ENCODE measurements around the gene KDM4C.

Gene KDM4C

DNA sequence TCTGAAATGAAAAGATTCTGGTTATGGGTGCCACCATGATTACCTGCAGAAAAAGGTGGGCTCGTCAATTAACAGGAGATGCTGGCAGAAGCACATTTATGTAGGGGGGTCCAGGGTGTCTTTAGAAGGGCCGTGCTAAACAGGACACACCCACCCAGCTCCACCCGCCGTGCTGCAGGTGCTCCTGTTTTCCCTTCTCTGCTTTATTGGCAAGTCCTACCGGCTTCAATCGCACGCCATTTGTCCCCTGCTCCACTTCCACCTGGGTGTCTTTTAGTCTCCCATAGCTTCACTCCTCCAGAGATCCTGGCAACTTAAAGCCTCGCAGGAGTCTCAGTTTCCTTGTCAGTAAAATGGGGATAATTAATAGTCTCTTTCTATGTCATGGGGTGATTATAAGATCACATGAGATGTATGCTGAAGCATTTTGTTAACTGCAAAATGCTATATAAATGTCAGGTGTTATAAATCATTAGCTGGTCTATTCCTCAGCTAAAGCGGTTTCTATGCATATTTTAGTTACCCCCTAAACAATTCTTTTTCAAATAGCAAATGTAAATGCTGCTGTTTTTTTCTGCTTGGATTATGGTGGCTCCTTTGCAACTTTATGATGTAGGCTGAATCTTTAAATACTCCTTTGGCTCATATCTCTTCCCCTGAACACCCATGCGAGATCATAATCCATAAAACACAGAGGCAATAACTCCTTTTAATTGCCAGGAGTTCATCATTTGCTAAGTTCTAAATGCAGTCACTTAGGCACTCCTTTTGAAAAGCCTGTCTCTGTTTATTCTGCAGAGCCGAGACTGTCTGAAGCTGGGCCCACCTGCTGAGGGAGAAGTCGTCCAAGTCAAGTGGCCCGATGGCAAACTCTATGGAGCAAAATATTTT is 406.9 kb downstream of the KDM4C start:
- Histone ChIP-seq H3K4me3 (ENCODE audit: low read length in 2 of 2) (no peak overlapping the region), H3K36me3 (ENCODE audit: control insufficient read depth in 2 of 2, insufficient read depth in 2 of 2, low read length in 2 of 2) (peaks cover 5% of the 10 kb centered on the region in 2 donors), H3K27ac (ENCODE audit: low read length) (no peak overlapping the region)

DNA sequence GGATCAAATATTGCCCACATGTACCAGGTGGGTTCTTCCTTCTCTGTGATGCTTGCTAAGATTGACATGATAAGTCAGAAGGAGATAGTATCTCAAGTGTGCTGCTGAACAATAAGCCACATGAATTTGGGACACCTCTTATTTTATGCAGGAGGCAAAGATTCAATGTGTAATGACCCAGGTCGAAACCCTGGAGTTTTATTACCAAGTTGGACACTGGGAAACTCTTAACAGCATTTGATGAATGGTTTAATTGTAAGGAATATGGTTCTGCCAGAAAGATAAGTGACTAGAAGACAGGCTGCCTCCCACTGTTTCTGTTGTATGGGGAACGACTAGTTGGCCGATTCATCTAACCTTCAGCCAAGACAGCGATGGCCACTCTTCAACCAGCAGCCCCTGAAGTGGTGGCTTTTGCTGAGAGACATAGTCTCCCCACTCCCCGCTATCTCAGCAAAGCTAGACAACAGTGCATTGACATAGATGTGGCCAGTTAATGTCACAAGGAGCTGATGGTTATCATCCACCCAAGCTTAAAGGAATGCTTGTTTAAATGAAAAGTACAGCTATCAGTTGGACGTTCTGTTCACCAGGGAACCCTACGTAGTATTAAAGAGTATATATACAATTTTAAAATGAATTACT is 407.7 kb downstream of the KDM4C start:
- no peaks in the 10 kb centered on the region for H3K27me3 ChIP-seq (ENCODE audit: control insufficient read depth in 1 of 2, insufficient read depth in 2 of 2, low read length in 2 of 2)

More for the DNA sequence above, 406.9 kb downstream of the KDM4C start:
- H3K9ac ChIP-seq (ENCODE audit: low read length in 2 of 2), result no peak overlapping the region
- no peaks in the 10 kb centered on the region for H3K9me3 ChIP-seq (ENCODE audit: control insufficient read depth in 2 of 2, low read length in 2 of 2)
- no peaks in the 10 kb centered on the region for H3K4me1 ChIP-seq (ENCODE audit: control insufficient read depth, insufficient read depth, low read length)
- no peaks in the 10 kb centered on the region for H3K27me3 ChIP-seq (ENCODE audit: control insufficient read depth in 1 of 2, insufficient read depth in 2 of 2, low read length in 2 of 2)

DNA sequence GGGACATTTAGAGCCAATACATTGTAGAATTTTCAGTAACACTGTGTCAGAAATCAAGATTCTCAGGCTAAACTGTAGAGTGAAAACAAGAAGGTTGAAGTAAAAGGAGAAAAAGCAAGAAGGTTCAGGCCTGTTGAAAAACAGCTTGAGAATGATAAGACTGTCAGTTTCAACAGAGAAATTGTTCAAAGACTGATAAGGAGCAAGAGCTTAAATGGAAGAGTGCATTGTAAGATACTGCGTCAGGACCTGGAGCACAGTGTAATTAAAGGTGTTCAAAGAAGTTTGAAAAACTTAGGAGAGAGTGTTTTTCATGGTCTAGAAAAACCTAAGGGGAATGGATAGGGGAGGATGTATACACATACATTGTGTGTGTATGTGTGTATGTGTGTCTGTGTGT is 408.3 kb downstream of the KDM4C start:
- H3K4me1 ChIP-seq (ENCODE audit: control insufficient read depth, insufficient read depth, low read length), result no peaks in the 10 kb centered on the region
- no peak overlapping the region for H3K9ac ChIP-seq (ENCODE audit: low read length in 2 of 2)
- H3K27ac ChIP-seq (ENCODE audit: low read length), result no peak overlapping the region
- no peak overlapping the region for H3K4me3 ChIP-seq (ENCODE audit: low read length in 2 of 2)
- no peaks in the 10 kb centered on the region for H3K9me3 ChIP-seq (ENCODE audit: control insufficient read depth in 2 of 2, low read length in 2 of 2)
- no peaks in the 10 kb centered on the region for H3K27me3 ChIP-seq (ENCODE audit: control insufficient read depth in 1 of 2, insufficient read depth in 2 of 2, low read length in 2 of 2)
- H3K36me3 ChIP-seq (ENCODE audit: control insufficient read depth in 2 of 2, insufficient read depth in 2 of 2, low read length in 2 of 2), result peaks cover 8 to 10% of the 10 kb centered on the region in 2 donors

More for the DNA sequence above, 407.7 kb downstream of the KDM4C start:
- H3K36me3 ChIP-seq (ENCODE audit: control insufficient read depth in 2 of 2, insufficient read depth in 2 of 2, low read length in 2 of 2), result peaks cover 5 to 10% of the 10 kb centered on the region in 2 donors
- H3K4me1 ChIP-seq (ENCODE audit: control insufficient read depth, insufficient read depth, low read length), result no peaks in the 10 kb centered on the region
- H3K4me3 ChIP-seq (ENCODE audit: low read length in 2 of 2), result no peak overlapping the region
- H3K27ac ChIP-seq (ENCODE audit: low read length), result no peak overlapping the region
- H3K9ac ChIP-seq (ENCODE audit: low read length in 2 of 2), result no peak overlapping the region
- no peaks in the 10 kb centered on the region for H3K9me3 ChIP-seq (ENCODE audit: control insufficient read depth in 2 of 2, low read length in 2 of 2)

DNA sequence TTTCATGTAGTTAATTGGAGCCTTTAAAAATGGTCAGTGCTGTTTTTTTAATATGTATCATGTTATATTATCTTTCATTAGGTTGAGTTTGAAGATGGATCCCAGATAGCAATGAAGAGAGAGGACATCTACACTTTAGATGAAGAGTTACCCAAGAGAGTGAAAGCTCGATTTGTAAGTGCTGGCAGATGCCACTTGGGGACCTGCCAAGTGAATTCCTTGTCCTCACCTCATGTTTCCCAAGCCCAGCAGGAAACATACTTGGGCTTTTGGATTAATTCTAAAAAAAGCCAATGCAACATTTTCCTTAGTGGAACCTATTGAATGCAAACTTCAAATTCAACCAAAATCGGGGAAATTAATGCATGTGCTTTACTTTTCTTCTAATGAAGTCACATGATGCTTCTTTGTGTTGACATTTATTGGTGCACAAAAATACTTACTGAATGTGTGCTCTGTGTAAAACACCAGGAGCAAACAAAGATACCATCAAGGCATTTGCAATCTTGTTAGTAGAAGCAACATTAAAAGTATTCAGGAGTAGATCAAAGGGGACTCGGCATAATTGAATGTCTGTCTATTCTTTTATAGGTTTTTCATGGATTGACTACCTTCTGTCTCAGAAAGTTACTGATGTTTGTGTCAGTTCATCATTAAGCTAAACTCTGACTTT is 412.1 kb downstream of the KDM4C start:
- no peak overlapping the region for H3K9ac ChIP-seq (ENCODE audit: low read length in 2 of 2)
- no peak overlapping the region for H3K4me3 ChIP-seq (ENCODE audit: low read length in 2 of 2)
- no peaks in the 10 kb centered on the region for H3K9me3 ChIP-seq (ENCODE audit: control insufficient read depth in 2 of 2, low read length in 2 of 2)
- no peaks in the 10 kb centered on the region for H3K4me1 ChIP-seq (ENCODE audit: control insufficient read depth, insufficient read depth, low read length)
- no peaks in the 10 kb centered on the region for H3K27me3 ChIP-seq (ENCODE audit: control insufficient read depth in 1 of 2, insufficient read depth in 2 of 2, low read length in 2 of 2)
- no peak overlapping the region for H3K27ac ChIP-seq (ENCODE audit: low read length)
- H3K36me3 ChIP-seq (ENCODE audit: control insufficient read depth in 2 of 2, insufficient read depth in 2 of 2, low read length in 2 of 2), result peaks cover 10% of the 10 kb centered on the region in 2 donors

- peaks cover 5 to 8% of the 10 kb centered on the region in 2 donors for H3K36me3 ChIP-seq (ENCODE audit: control insufficient read depth in 2 of 2, insufficient read depth in 2 of 2, low read length in 2 of 2)
- no peak overlapping the region for H3K9ac ChIP-seq (ENCODE audit: low read length in 2 of 2)
- no peaks in the 10 kb centered on the region for H3K9me3 ChIP-seq (ENCODE audit: control insufficient read depth in 2 of 2, low read length in 2 of 2)
- H3K27me3 ChIP-seq (ENCODE audit: control insufficient read depth in 1 of 2, insufficient read depth in 2 of 2, low read length in 2 of 2), result no peaks in the 10 kb centered on the region
- H3K4me3 ChIP-seq (ENCODE audit: low read length in 2 of 2), result no peak overlapping the region
- H3K27ac ChIP-seq (ENCODE audit: low read length), result no peak overlapping the region
- no peaks in the 10 kb centered on the region for H3K4me1 ChIP-seq (ENCODE audit: control insufficient read depth, insufficient read depth, low read length)
Measured at GRCh38 chr9:7171396-7172153, 413.8 kb downstream of the KDM4C start.

- H3K27me3 ChIP-seq (ENCODE audit: control insufficient read depth in 1 of 2, insufficient read depth in 2 of 2, low read length in 2 of 2), result no peaks in the 10 kb centered on the region
- H3K9me3 ChIP-seq (ENCODE audit: control insufficient read depth in 2 of 2, low read length in 2 of 2), result no peaks in the 10 kb centered on the region
- no peak overlapping the region for H3K4me3 ChIP-seq (ENCODE audit: low read length in 2 of 2)
- H3K36me3 ChIP-seq (ENCODE audit: control insufficient read depth in 2 of 2, insufficient read depth in 2 of 2, low read length in 2 of 2), result peaks cover 5 to 8% of the 10 kb centered on the region in 2 donors
- H3K9ac ChIP-seq (ENCODE audit: low read length in 2 of 2), result no peak overlapping the region
- H3K4me1 ChIP-seq (ENCODE audit: control insufficient read depth, insufficient read depth, low read length), result no peaks in the 10 kb centered on the region
- H3K27ac ChIP-seq (ENCODE audit: low read length), result no peak overlapping the region
Measured at GRCh38 chr9:7172154-7173115, 414.7 kb downstream of the KDM4C start.

GRCh38 chr9:7173139-7173538 is 415.4 kb downstream of the KDM4C start:
- Histone ChIP-seq H3K9me3 (ENCODE audit: control insufficient read depth in 2 of 2, low read length in 2 of 2) (no peaks in the 10 kb centered on the region), H3K27ac (ENCODE audit: low read length) (no peak overlapping the region), H3K9ac (ENCODE audit: low read length in 2 of 2) (no peak overlapping the region), H3K4me1 (ENCODE audit: control insufficient read depth, insufficient read depth, low read length) (no peaks in the 10 kb centered on the region), H3K36me3 (ENCODE audit: control insufficient read depth in 2 of 2, insufficient read depth in 2 of 2, low read length in 2 of 2) (peaks cover 5 to 8% of the 10 kb centered on the region in 2 donors), H3K27me3 (ENCODE audit: control insufficient read depth in 1 of 2, insufficient read depth in 2 of 2, low read length in 2 of 2) (no peaks in the 10 kb centered on the region), H3K4me3 (ENCODE audit: low read length in 2 of 2) (no peak overlapping the region)

GRCh38 chr9:7174301-7174700 is 416.5 kb downstream of the KDM4C start:
- no peak overlapping the region for H3K27ac ChIP-seq (ENCODE audit: low read length)
- no peaks in the 10 kb centered on the region for H3K4me1 ChIP-seq (ENCODE audit: control insufficient read depth, insufficient read depth, low read length)
- H3K9ac ChIP-seq (ENCODE audit: low read length in 2 of 2), result no peak overlapping the region
- H3K4me3 ChIP-seq (ENCODE audit: low read length in 2 of 2), result no peak overlapping the region
- no peaks in the 10 kb centered on the region for H3K9me3 ChIP-seq (ENCODE audit: control insufficient read depth in 2 of 2, low read length in 2 of 2)
- H3K36me3 ChIP-seq (ENCODE audit: control insufficient read depth in 2 of 2, insufficient read depth in 2 of 2, low read length in 2 of 2), result peaks cover 5 to 8% of the 10 kb centered on the region in 2 donors
- H3K27me3 ChIP-seq (ENCODE audit: control insufficient read depth in 1 of 2, insufficient read depth in 2 of 2, low read length in 2 of 2), result no peaks in the 10 kb centered on the region

DNA sequence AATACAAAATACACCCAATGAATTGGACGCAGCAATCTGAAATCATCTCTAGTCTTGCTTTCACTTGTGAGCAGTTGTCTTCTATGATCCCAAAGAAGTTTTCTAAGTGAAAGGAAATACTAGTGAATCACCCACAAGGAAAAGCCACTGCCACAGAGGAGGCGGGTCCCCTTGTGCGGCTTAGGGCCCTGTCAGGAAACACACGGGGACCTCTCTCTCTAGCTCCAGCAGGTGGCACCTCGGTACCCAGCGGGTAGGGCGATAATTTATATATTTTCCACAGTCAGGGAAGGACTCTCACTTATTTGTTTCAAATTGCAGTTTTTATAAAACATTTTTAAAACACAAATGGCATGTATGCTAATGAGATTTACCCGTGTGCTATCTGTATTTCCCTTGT is 417.1 kb downstream of the KDM4C start:
- Histone ChIP-seq H3K27me3 (ENCODE audit: control insufficient read depth in 1 of 2, insufficient read depth in 2 of 2, low read length in 2 of 2) (no peaks in the 10 kb centered on the region), H3K4me1 (ENCODE audit: control insufficient read depth, insufficient read depth, low read length) (no peaks in the 10 kb centered on the region), H3K27ac (ENCODE audit: low read length) (no peak overlapping the region), H3K4me3 (ENCODE audit: low read length in 2 of 2) (no peak overlapping the region), H3K9ac (ENCODE audit: low read length in 2 of 2) (no peak overlapping the region), H3K9me3 (ENCODE audit: control insufficient read depth in 2 of 2, low read length in 2 of 2) (no peaks in the 10 kb centered on the region), H3K36me3 (ENCODE audit: control insufficient read depth in 2 of 2, insufficient read depth in 2 of 2, low read length in 2 of 2) (peaks cover 3 to 8% of the 10 kb centered on the region in 2 donors)

All from stomach smooth muscle (tissue), 2 donors.